ENCODE results near the gene PALS2.

The PALS2 gene

DNA sequence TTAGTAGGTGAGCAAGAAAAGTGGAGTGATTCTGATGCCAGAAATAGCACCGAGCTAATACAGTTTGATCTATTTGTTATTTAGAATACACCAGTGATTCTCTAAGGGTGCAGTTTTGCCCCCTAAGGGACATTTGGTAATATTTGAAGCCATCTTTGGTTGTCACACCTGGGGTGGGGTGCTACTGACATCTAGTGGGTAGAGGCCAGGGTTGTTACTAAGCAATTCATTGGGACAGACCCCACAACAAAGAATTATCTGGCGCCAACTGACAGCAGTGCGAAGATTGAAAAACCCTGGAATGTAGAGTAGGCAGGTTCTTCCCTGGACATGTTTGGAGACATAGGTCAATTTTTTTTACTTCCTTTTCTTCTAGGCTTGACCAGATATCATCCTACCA is 14.6 kb downstream of the PALS2 start:
- no peak for DNase-seq (ENCODE audit: low read depth)

DNA sequence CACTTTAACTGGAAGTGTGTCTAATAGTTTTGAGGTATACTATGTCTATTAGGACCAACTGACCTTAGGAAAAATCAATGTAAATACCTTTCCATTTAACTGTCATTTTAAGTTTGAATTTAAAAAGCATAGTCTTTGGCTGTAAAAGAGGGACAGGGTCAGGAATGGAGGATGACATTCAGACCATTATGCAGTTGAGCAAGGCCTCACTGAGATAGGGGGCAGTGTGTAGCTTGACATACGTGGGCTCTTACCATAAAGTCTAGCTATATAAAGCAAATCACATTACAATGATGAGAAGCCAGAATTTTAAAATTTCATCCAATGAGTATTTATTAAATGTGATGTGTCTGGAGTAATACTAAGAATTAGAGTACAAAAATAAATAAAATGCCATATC is 17.9 kb downstream of the PALS2 start:
- no peak for DNase-seq (ENCODE audit: low read depth)

DNA sequence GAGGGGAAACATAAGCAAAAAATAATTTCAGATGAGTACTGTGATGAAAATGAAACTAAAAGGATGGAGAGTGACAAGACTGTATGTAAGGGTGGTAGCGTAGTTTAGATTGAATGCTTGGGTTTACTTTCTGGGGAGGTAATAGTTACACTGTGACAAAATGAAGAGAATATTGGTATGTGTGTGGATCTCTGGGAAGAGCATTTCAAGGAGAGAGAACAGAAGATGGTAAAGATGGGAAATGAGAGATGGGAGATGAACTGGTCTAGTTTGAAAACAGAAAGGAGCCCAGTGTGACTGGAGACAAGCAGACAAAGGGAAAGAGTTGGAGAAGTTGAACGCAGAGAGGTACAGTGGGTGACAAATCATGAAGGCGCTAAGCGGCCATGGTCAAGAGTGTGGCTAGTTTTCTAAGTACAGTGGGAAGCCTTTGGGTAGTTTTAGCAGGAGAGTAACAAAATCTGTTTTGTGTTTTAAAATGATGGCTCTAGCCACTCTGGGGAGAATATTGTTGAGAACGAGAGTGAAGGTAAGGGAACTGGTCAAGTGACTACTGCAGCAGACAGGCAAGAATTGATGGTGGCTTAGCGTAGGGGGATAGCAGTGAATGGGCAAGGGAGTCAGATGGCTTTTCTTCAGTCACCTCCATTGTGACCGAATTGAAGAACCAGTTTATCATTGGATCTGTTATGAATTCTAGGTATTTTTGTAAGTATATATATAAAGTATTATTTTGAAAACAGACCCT is 22.6 kb downstream of the PALS2 start:
- DNase-seq (ENCODE audit: low read depth): no peak

DNA sequence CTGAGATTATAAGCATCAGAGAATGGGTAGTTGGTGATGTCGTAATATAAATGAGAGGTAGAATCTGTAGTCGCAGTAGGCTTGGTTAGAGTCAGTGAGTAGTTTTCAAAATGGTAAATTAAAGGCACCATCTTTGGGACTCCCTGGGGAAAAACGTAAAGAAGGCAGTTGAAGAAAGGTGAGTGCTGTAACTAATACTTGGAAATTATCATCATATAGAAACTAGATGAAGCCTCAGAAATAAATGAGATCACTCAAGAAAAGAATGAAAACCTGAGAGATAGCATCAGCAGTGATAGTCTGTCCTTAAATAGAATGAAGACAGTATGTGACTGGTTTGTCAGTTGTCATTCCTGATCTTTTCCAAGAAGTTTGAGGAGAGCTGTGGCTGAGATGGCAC is 23.8 kb downstream of the PALS2 start:
- DNase-seq (ENCODE audit: low read depth): no peak

DNA sequence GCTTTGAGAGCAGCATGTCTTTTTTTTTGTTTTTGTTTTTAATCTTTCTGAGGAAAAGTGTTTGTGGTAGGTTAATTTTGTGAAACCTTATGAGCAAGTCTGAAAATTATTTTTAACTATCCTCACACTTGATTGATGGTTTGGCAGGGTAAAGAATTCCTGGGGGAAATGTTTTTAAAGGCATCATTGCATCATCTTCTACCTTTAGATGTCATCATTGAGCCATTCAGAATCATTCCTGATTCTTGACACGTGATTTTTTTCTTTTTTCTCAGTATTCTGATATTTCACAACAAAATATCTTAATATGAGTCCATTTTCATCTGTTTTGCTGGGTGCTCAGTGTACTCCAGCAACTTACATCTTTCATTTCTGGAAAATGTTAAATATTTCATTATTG is 28.3 kb downstream of the PALS2 start:
- no peak for DNase-seq (ENCODE audit: low read depth)

DNA sequence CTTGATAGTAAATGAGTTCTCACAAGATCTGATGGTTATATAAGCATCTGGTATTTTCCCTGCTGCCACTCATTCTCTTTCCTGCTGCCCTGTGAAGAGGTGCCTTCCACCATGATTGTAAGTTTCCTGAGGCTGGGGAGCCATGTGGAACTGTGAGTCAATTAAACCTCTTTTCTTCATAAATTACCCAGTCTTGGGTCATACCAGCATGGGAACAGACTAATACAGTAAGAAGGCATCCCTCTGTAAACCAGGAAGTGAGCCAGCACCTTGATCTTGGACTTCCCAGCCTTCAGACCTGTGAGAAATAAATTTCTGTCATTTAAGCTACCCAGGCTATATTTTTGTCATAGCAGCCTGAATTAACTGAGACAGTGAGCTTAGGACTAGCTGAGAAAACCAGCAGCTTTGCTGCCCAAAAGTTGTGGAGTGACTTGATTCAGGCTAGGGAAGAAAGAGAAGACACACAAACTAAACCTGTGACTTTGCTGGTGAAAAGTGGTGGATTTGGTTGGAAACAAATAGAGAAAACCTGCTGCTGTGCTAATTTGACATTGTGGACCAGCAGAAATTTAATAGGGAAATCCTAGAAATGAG is 29.7 kb downstream of the PALS2 start:
- DNase-seq (ENCODE audit: low read depth): no peak

DNA sequence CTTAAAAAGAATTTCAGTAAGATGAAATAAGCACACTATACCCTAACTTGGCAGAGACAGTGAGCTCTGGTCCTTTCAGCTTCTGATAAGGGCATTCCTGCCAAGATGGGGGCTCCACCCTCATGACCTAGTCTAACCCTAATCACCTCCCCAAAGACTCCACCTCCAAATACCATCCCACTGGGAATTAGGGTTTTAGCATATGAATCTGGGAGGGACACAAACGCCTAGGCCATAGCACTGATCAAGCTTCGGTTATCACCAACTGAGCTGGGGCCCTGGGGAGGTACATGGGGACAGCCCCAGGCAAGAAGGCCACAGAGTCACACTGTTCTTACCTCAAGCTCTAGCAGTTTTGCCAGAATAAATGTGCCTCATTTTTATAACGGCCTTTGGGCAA is 31.4 kb downstream of the PALS2 start:
- DNase-seq (ENCODE audit: low read depth): no peak

DNA sequence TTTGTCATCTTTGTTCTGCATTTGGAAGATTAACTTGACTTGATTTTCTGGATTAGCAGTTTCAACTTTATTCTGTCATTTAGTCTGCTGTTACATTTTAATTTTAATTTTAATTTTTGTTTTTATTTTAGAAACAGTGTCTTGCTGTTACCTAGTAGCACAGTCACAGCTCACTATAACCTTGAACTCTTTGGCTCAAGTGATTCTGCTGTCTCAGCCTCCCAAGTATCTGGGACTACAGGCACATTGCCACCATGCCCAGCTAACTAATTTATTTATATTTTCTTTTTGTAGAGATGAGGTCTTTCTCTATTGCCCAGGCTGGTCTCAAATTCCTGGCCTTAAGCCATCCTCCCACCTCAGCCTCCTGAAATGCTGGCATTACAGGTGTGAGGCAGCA is 35.3 kb downstream of the PALS2 start:
- DNase-seq (ENCODE audit: low read depth): no peak

DNA sequence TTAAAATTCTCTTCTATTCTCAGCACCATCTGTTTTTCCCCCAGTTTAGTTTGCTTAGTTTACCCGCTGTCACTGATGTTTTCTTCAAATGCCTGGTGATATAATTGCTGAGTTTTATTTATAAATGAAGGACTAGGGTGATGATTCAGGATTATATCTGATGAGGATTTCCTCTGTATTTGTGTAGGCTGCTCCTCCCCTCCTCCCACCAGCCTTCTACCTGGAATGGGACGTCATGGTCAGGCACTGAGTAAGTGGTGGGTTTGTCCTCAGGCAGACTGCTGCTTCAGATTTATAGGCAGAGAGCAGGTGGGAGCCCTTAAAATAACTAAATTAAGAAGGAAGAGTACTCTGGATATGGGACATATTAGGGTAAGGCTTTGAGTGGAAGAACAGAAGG is 35.8 kb downstream of the PALS2 start:
- no peak for DNase-seq (ENCODE audit: low read depth)

DNA sequence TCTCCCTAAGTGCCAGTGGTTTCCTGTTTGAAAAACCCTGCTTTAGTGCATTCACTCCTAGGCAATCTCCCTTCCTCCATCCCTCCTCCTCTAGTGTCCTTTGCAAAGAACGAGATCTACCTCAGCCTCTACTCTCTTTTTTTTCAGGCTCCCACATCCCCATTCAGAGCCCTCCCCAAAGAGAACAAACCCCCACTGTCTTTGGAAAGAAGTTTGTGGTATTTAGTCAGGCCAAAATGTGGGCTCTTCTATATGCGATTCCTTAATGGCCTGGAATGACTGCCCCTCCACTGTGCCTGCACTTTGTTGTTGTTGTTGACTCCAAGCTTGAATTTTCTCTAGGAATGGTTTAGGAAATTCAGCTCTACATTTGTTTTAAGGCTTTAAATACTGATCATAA is 36.3 kb downstream of the PALS2 start:
- DNase-seq (ENCODE audit: low read depth): no peak

DNA sequence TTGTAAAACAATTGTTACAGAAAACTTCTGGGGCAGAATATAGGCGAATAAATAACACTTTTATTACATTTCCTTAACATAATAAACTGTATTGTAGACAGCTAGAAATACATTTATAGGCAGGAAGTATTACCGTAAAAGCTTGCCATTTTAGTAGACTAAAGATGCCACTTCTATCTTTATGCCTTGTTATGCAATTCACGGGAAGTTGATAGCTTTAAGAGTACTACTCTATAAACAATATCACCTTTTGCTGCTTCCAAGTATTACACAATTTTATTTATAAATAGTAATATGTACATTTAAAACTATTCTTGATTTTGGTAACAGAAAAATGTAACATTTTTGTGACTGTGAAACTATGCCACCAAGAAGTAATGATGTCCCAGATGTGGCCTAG is 37.9 kb downstream of the PALS2 start:
- no peak for DNase-seq (ENCODE audit: low read depth)

DNA sequence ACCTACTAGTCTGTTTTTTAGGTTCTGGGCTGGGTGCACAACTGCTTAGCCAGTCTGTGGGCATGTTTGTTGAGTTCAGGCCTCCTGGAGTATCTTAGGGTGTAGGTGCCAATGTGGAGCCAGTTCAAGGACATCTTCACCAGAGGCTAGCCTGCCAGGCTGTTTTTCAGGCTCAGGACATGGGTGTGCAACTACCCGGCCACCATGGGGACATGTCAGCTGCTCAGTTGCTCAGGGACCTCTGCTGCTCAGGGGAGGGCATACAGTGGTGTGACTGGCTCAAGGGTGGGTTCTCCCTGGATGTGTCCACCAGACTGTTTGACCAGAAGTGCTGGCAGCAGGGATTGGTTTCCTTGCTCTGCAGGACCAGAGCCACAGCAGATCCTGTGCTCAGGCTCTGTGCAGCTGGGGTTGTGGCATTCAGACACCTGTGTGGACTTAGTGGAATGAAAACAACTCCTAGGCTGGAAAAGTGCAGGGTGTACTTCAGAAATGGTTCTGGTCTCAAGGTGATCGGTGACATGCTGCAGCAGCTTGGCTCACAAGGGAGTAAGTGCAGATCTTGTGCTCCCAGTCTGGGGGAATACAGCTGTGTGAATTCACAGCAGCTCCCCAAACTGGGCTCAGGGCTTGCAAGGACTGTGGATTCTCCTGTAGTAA is 44.8 kb downstream of the PALS2 start:
- no peak for DNase-seq (ENCODE audit: low read depth)

DNA sequence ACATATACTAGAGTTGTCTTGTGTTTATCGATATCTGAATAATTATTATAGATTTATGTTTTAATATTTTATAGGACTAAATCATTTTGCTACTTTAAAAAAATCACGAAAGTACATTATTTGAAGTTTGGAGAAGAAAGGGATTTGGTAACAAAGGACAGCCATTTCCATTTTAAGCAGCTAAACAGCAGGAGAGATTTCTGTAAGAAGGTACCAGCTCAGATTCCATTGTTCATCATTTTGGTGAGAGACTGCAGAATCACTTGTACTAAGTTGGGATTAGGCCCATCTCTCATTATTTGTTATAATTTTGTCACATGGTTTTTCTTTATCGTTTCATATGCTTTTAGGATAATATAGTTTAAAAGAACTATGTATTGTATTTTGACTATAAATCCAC is 46.7 kb downstream of the PALS2 start:
- DNase-seq (ENCODE audit: low read depth): no peak

DNA sequence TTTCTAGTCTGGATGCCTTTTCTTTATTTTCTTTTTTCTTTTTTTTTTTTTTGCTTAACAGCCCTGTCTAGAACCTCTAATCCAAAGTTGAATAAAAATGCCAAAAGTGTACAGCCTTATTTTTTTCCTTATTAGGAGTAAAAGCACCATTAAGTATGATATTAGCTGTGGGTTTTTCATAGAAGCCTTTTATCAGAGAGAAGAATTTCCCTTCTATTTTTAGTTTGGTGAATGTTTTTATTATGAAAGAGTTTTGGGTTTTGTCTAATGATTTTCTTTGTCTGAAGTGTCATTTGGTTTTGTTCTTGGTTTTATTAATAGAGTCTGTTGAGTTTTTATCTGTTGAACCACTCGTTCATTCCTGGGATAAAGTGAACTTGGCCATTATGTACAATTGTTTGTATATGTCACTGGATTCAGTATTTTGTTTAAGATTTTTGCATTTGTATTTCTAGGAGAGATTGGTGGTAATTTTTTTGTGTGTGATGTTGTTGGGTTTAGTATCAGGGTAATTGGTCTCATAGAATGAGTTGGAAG is 49.5 kb downstream of the PALS2 start:
- no peak for DNase-seq (ENCODE audit: low read depth)

All from GM04504 (cell line).